Prostate gland (tissue), 2 donors: ENCODE measurements around the gene HOXA13.

Experiments
- CTCF ChIP-seq, 4 experiments: fragments of 200-600 bp in 2 of 4; fragments of 450-650 bp in 2 of 4; sonication (generic) in 2 of 4; IDR thresholded peaks; 1 replicate in 3 of 4; 2 replicates in 1 of 4; pipeline ENCODE4 v1.5.1; 2016 to 2019; ENCODE audit warnings: antibody characterized with exemption in 4 of 4, mild to moderate bottlenecking in 2 of 4, moderate library complexity in 2 of 4
- POLR2AphosphoS5 ChIP-seq: sonication (generic); formaldehyde crosslinking; IDR thresholded peaks from one replicate; pipeline ENCODE4 v1.6.1; 2017; ENCODE audit warnings: antibody characterized with exemption

- TF ChIP-seq POLR2AphosphoS5 = no peak
- TF ChIP-seq CTCF (IDR thresholded peaks at IDR 0.05) = no peak
Measured at GRCh38 chr7:27181795-27182275, 18.1 kb downstream of the HOXA13 start.
